Upper lobe of left lung (tissue), 6 donors: Measurements from ENCODE around the gene MLF1. TPM values are rescaled to one million over a fixed set of nuclear protein-coding genes. Genes with fewer than 3 reads are reported as not detected.

Source experiments
- ATAC-seq, 2 donors: fragments of 200-7000 bp; cut with Tn5 transposase; one replicate each; pipeline ENCODE4 v1.9.1; 2022; ENCODE audit warnings: mild to moderate bottlenecking in 2 of 2, moderate library complexity in 2 of 2; ENCODE audit not compliant: low FRiP score in 2 of 2
- DNase-seq, 2 donors: peaks; one replicate each; pipeline ENCODE4 v3.0.0-alpha.2; 2019 to 2020
- H3K27ac ChIP-seq, 4 donors: fragments of 200-600 bp; sonication (generic); one replicate each; pipeline ENCODE4 v1.5.1; 2016 to 2019
- H3K27me3 ChIP-seq, 4 donors: fragments of 200-600 bp; sonication (generic); one replicate each; pipeline ENCODE4 v1.5.1; 2017 to 2019
- H3K36me3 ChIP-seq, 4 donors: fragments of 200-600 bp; sonication (generic); one replicate each; pipeline ENCODE4 v1.5.1; 2016 to 2019
- H3K4me1 ChIP-seq, 4 donors: fragments of 200-600 bp; sonication (generic); one replicate each; pipeline ENCODE4 v1.5.1; 2018 to 2019
- H3K4me3 ChIP-seq, 4 donors: fragments of 200-600 bp; sonication (generic); one replicate each; pipeline ENCODE4 v1.5.1; 2017 to 2019; ENCODE audit warnings: mild to moderate bottlenecking in 2 of 4, moderate library complexity in 1 of 4
- H3K9me3 ChIP-seq, 4 donors: fragments of 200-600 bp; sonication (generic); one replicate each; pipeline ENCODE4 v1.5.1; 2018 to 2019
- CTCF ChIP-seq, 6 experiments: fragments of 450-650 bp in 4 of 6; fragments of 200-600 bp in 2 of 6; sonication (generic) in 2 of 6; IDR thresholded peaks; one replicate each; pipeline ENCODE4 v1.5.1; 2016 to 2019; ENCODE audit warnings: antibody characterized with exemption in 6 of 6
- EP300 ChIP-seq, 4 donors: sonication (generic); formaldehyde crosslinking; IDR thresholded peaks; one replicate each; pipeline ENCODE4 v1.5.1; 2017; ENCODE audit warnings: antibody characterized with exemption in 4 of 4, control low read depth in 2 of 4
- POLR2A ChIP-seq, 4 donors: fragments of 450-650 bp; IDR thresholded peaks; one replicate each; pipeline ENCODE4 v1.5.1; 2016 to 2017; ENCODE audit warnings: antibody characterized with exemption in 4 of 4, mild to moderate bottlenecking in 2 of 4
- POLR2AphosphoS5 ChIP-seq, 2 donors: sonication (generic); formaldehyde crosslinking; IDR thresholded peaks; one replicate each; pipeline ENCODE4 v1.5.1; 2017; ENCODE audit warnings: antibody characterized with exemption in 2 of 2
- WGBS, 2 donors: methylation state at CpG; one replicate each; pipeline ENCODE4 v1.1.5; 2017 to 2018; 5-methylcytosine and 5-hydroxymethylcytosine counted together
- total RNA-seq, 6 donors: library from RNA; depleted of rRNA in 4 of 6; stranded (reverse); fragments of >200 nt in 4 of 6; gene quantifications; one replicate each; pipeline versions ENCODE4 v1.1.0 to v1.2.1, GENCODE V29; 2016 to 2021
- donor health status: DM: no; HTN: no; CAD: no; lungs with moderate emphysema.
- donor health status: DM: no; HTN: yes; CAD: no; lungs with severe emphysema.

MLF1 gene
- 10 to 100 TPM in 3 of 6 donors, 1 to 10 TPM in 3; 2.1 to 24.0 (median 9.7) TPM for total RNA-seq

- WGBS, 2 donors, result 1 to 2% methylated on average over 40 to 48 of the region's 51 CpGs
- Histone ChIP-seq H3K27me3 (no peaks in the 10 kb centered on the region), H3K36me3 (no peaks in the 10 kb centered on the region), H3K4me3 (peak within 1 kb of the TSS; percentile 57 to 71 (median 66)), H3K9me3 (no peaks in the 10 kb centered on the region), H3K4me1 (peaks cover 0 to 27% (median 4%) of the 10 kb centered on the region in 4 donors), H3K27ac (peak within 1 kb of the TSS; percentile 73 to 81 (median 78))
- TF ChIP-seq CTCF (IDR thresholded peaks at IDR 0.05) (peak in 3 of 6 experiments; percentile 7 to 26 (median 17)), POLR2A (IDR thresholded peaks at IDR 0.05) (peak in 3 of 4 donors; percentile 21 to 90 (median 77)), EP300 (IDR thresholded peaks at IDR 0.05) (peak in 1 of 4 donors; percentile 52), POLR2AphosphoS5 (IDR thresholded peaks at IDR 0.05) (peak; percentile 85 to 87)
- ATAC-seq, result peak; percentile 98 to 100
- DNase-seq, result peak; percentile 95 to 97
These were observed at the start of gene MLF1 for GRCh38 chr3:158570999-158571702. TSS of gene MLF1 (plus strand) at chr3:158571194. CDS start at chr3:158571301, 107 bp downstream.

GRCh38 chr3:158522221-158523136, 48.5 kb upstream of the MLF1 start:
- Histone ChIP-seq H3K27me3 (no peaks in the 10 kb centered on the region), H3K4me1 (no peaks in the 10 kb centered on the region), H3K4me3 (no peak overlapping the region), H3K27ac (no peak overlapping the region), H3K36me3 (no peaks in the 10 kb centered on the region), H3K9me3 (no peaks in the 10 kb centered on the region)
- DNase-seq, result no peak
- TF ChIP-seq POLR2AphosphoS5 (IDR thresholded peaks at IDR 0.05) (no peak), EP300 (IDR thresholded peaks at IDR 0.05) (no peak), POLR2A (IDR thresholded peaks at IDR 0.05) (no peak), CTCF (IDR thresholded peaks at IDR 0.05) (no peak)
- 72 to 76% methylated on average over 4 of the region's 4 CpGs for WGBS, 2 donors
- ATAC-seq, result no peak

- no peak for DNase-seq
- H3K27ac ChIP-seq, result no peak overlapping the region
- no peak for TF ChIP-seq POLR2AphosphoS5 (IDR thresholded peaks at IDR 0.05)
- TF ChIP-seq EP300 (IDR thresholded peaks at IDR 0.05), result no peak
- TF ChIP-seq CTCF (IDR thresholded peaks at IDR 0.05), result no peak
- TF ChIP-seq POLR2A (IDR thresholded peaks at IDR 0.05), result no peak
- H3K4me3 ChIP-seq, result no peak overlapping the region
- H3K4me1 ChIP-seq, result peaks cover 0 to 5% (median 0%) of the 10 kb centered on the region in 4 donors
- no peaks in the 10 kb centered on the region for H3K9me3 ChIP-seq
- no peak for ATAC-seq
- no peaks in the 10 kb centered on the region for H3K27me3 ChIP-seq
- no peaks in the 10 kb centered on the region for H3K36me3 ChIP-seq
- WGBS, 2 donors, result 86 to 89% methylated on average over 7 of the region's 7 CpGs
These were observed 42.8 kb upstream of the MLF1 start for GRCh38 chr3:158528076-158528674.

GRCh38 chr3:158531334-158531733, 39.7 kb upstream of the MLF1 start:
- TF ChIP-seq POLR2A (IDR thresholded peaks at IDR 0.05), result no peak
- no peak for TF ChIP-seq EP300 (IDR thresholded peaks at IDR 0.05)
- no peak for TF ChIP-seq CTCF (IDR thresholded peaks at IDR 0.05)
- TF ChIP-seq POLR2AphosphoS5 (IDR thresholded peaks at IDR 0.05), result no peak
- DNase-seq (peak in 1 of 2 donors; percentile 28), ATAC-seq (no peak)
- H3K27ac ChIP-seq, result no peak overlapping the region
- no peaks in the 10 kb centered on the region for H3K27me3 ChIP-seq
- no peaks in the 10 kb centered on the region for H3K36me3 ChIP-seq
- no peaks in the 10 kb centered on the region for H3K9me3 ChIP-seq
- no peak overlapping the region for H3K4me3 ChIP-seq
- H3K4me1 ChIP-seq, result peaks cover 0 to 5% (median 0%) of the 10 kb centered on the region in 4 donors
- 59 to 60% methylated on average over 5 of the region's 5 CpGs for WGBS, 2 donors
